NAMALWA (cell line): ENCODE data around the gene EP400.
"Not testable (repeated sequence)": the region's sequence is repeated elsewhere in the genome, so short reads cannot be mapped to it uniquely, and the experiment has no call there.

Experiments used
- DNase-seq: peaks from one replicate; pipeline ENCODE4 v3.0.0-alpha.2; 2015; ENCODE audit warnings: low spot score

Gene EP400

DNA sequence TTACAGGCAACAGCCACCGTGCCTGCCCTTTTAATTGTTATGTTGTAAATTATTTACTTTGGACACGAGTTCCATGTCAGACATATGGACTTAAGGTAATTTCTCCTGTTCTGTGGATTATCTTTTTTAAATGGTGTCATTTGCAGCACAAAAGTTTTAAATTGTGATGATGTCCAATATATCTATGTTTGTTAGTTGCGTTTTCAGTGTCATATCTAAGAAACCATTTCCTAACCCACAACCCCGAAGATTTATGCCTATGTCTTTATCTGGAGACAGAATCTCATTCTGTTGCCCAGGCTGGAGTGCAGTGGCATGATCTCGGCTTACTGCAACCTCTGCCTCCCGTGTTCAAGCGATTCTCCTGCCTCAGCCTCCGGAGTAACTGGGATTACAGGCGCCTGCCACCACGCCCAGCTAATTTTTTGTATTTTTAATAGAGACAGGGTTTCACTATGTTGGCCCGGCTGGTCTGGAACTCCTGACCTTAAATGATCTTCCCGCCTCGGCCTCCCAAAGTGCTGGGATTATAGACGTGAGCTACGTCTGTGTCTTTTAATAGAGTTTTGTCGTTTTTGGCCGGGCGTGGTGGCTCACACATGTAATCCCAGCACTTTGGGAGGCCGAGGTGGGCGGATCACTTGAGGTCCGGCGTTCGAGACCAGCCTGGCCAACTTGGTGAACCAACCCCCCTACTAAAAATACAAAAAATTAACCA lies 870 bp upstream of the EP400 start:
- DNase-seq: not testable (repeated sequence)

GRCh38 chr12:131950182-131950913 lies 606 bp downstream of the EP400 start:
- DNase-seq: peak; percentile 67

DNA sequence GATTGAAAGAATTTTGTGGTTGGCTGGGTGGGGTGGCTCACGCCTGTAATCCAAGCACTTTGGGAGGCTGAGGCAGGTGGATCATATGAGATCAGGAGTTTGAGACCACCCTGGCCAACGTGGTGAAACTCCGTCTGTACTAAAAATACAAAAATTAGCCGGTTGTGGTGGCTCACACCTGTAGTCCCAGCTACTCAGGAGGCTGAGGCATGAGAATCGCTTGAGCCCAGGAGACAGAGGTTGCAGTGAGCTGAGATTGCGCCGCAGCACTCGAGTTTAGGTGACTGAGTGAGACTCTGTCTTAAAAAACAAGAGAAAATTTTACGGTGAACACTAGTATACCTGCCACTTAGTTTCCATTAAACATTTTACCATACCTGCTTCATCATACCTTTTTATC lies 4.1 kb downstream of the EP400 start:
- not testable (repeated sequence) for DNase-seq

- not testable (repeated sequence) for DNase-seq
Observed at GRCh38 chr12:131954460-131954859, 4.7 kb downstream of the EP400 start.

DNA sequence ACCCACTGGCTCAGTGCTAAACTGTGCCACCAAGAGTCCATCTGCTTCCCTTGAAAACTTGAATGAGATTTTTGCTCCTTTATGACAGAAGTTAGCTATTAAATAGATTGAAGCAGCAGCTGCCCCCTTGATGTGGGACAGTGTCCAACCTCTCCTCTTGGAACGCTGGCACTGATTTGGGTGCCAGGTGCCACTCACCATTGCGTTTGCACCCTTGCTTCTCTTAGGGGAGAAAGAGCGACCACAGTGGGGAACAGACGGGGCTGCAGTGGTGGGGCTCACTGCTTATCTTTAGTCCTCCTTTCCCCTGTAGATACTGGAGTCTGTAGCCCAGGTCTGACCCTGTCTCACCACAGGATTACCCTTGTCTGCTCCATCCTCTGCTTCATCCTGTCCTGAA lies 9.4 kb downstream of the EP400 start:
- no peak for DNase-seq

DNA sequence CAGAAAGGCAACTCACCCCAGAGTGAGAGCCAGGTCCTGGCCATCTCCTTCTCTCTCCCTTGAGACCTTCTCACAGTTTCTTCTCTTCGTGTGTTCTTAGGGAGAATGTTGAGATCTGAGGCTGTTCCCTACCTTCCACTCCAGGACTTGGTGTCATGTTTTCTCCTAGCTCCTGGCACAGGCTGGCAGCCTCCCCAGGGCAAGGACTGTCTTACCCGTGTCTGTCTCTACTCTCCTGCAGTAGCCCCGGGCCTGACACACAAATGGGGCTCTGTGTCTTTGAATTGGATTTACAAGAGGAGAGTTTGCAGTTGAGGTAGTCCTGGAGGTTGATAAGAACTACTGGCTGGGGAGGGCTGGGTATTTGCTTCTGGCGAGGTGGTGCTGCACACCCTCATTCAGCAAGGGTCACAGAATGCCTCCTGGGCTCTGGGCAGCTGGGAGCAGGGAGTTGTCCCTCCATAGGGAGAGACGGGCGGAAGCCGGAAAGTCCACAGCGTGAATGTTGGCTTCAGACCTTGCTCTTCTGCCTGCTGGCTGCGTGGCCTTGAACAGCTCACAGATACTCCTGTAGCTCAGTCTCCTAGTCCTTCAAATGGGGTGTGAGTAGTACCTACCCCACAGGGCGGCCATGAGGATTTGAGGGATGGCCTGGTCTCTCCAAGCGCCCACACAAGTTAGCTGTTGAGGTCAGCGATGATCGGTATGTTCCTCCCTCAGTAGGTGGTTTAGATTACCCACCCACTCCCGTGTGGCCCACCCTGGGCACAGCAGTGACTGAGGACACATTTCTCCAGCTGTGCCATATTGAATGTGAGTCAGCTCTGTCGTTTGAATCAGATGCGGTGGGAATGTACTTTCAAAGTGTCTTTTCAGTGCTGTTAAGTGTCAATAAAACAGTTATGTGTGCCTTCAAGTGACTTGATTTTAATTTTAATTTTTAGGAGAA lies 10.2 kb downstream of the EP400 start:
- no peak for DNase-seq

DNA sequence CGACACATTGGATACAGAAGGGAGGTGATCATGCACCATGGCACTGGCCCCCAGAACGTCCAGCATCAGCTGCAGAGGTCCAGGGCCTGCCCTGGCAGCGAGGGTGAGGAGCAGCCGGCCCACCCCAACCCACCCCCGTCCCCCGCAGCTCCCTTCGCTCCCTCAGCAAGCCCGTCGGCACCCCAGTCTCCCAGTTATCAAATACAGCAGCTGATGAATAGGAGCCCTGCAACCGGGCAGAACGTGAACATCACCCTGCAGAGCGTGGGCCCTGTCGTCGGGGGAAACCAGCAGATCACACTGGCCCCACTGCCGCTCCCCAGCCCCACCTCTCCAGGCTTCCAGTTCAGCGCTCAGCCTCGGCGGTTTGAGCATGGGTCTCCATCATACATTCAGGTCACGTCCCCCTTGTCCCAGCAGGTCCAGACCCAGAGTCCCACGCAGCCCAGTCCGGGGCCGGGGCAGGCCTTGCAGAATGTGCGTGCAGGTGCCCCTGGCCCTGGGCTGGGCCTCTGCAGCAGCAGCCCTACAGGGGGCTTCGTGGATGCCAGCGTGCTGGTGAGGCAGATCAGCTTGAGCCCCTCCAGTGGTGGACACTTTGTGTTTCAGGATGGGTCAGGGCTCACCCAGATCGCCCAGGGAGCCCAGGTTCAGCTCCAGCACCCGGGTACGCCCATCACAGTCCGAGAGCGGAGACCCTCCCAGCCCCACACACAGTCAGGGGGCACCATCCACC lies 11.0 kb downstream of the EP400 start:
- DNase-seq: not testable (repeated sequence)

DNA sequence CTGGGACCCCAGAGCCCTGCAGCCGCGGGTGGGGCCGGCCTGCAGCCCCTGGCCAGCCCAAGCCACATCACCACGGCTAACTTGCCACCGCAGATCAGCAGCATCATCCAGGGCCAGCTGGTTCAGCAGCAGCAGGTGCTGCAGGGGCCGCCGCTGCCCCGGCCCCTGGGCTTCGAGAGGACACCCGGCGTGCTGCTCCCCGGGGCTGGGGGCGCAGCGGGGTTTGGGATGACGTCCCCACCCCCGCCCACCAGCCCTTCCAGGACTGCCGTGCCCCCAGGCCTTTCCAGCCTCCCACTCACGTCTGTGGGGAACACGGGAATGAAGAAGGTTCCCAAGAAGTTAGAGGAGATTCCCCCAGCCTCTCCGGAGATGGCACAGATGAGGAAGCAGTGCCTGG lies 11.6 kb downstream of the EP400 start:
- not testable (repeated sequence) for DNase-seq

DNA sequence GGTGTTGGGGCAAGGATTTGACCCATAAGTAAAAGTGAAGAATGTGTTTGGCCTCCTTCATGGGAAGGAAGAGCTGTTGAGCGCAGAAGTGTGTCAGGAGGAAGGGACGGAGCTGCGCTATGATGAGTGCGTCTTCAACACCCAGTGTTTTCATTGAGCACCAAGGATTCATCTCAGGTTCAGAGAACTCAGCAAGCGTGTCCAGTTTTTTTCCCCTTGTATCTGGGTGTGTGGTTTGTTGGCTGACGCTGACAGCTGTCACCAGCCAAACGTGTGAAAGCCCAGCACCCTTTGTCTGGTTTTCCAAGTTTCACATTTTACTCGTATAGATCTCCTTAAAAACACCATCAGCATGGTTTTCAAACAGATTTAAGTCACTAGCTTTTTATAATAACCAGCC lies 12.3 kb downstream of the EP400 start:
- no peak for DNase-seq

DNA sequence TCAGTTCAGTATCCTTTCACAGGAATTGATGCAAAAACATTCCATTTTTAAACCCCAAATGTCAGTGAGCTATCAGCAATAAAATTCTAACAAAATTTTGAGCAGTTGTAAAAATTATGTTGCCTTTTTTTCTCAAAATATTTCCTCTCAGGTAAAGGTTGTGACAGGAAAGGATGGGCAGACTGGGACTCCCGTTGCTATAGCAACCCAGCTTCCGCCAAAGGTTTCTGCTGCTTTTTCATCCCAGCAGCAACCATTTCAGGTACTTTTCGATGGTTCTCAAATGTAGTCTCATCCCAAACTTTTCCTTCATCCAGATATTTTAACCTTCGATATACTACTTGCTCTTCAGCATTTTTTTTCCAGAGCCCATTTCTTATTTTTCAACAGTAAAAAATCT lies 13.6 kb downstream of the EP400 start:
- DNase-seq: no peak

DNA sequence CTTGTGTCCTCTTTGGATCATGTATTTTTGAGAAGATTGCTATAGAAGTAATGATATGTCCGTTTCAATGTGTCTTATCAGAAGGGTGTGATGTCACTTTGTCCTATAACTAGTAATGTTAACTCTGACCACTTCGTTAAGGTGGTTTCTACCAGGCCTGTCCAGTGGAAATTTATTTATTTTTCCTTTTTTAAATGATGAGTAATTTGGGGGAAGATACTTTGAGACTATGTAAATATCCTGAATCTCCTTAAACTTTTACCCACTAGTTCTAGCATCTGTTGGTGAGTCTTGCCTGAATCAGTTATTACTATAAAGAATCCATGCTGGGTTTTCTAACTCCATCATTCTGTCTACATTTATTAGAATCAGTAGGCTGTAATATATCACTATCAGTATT lies 15.3 kb downstream of the EP400 start:
- no peak for DNase-seq

DNA sequence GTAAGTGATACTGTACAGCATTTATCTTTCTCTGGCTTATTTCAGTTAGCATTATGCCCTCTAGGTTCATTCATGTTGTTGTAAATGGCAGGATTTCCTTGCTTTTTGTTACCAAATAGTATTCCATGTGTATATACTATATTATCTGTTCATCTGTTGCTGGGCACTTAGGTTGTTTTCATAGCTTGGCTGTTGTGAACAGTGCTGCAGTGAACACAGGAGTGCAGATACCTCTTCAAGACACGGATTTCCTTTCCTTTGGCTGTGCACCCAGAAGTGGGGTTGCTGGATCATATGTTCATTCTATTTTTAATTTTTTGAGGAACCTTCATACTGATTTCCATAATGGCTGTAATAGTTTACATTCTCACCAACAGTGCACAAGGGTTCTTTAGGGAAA lies 21.5 kb downstream of the EP400 start:
- DNase-seq: no peak

GRCh38 chr12:131975228-131975627 lies 25.5 kb downstream of the EP400 start:
- DNase-seq: no peak

DNA sequence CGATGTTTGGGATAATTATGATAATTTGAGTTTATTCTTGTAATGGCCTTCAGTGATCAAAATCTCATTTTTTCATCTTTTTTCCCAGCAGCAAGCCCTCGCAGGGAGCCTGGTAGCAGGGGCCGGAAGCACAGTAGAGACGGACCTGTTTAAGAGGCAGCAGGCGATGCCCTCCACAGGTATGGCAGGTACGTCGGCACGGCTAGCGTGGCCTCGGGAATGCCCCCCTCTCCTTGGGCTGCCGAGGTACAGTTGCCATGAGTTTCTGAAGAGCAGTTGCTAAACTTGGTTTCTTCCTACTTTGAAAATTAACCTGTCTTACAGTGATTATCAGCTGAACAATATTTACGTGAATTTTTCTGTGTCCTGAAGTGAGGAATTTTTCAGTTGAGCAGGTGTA lies 29.9 kb downstream of the EP400 start:
- no peak for DNase-seq

- DNase-seq: peak; percentile 27
Observed at GRCh38 chr12:131980263-131980662, 30.5 kb downstream of the EP400 start.

DNA sequence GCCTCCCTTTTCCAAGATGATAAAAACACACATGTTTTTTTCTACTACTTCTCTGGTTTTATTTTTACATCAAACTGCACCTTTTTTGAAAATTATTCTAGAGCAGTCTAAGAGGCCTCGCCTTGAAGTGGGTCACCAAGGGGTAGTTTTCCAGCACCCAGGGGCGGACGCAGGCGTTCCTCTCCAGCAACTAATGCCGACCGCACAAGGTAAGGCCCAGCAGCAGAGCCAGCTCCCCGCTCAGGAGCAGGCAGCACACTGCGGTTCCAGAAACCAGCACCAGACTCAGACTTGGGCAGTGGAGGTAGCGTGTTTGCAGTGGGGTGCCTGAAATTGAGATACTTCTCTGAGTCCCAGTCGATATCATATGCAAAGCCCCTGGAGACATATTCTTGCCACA lies 31.6 kb downstream of the EP400 start:
- no peak for DNase-seq

GRCh38 chr12:131982041-131982440 lies 32.3 kb downstream of the EP400 start:
- DNase-seq: no peak

DNA sequence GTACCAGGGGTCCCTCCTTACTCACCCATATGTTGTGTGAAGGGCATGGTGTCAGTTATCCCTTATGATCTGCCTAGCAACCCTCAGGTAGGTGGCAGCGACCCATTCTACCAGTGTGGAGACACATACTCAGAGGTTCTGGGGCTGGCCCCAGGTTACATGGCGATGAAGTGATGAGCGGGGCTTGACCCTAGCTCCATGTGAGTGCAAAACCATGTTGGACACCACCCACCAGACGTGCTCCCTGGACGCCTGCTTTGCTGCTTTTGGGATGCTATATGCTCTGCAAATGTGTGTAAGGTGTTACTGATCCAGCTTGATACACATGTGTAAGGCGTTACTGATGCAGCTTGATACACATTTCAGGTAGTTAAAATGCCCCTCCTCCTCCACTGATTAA lies 33.3 kb downstream of the EP400 start:
- no peak for DNase-seq

- DNase-seq: no peak
Observed at GRCh38 chr12:131983554-131983953, 33.8 kb downstream of the EP400 start.

- no peak for DNase-seq
Observed at GRCh38 chr12:131984334-131984733, 34.6 kb downstream of the EP400 start.

DNA sequence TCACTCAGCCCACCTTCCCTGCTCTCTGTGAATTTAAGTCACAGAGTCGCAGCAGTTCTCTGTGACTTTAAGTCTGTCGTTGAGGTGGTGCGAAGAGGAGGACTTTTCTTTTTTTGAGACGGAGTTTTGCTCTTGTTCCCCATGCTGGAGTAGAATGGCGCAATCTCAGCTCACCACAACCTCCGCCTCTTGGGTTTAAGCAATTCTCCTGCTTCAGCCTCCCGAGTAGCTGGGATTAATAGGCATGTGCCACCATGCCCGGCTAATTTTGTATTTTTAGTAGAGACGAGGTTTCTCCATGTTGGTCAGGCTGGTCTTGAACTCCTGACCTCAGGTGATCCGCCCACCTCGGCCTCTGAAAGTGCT lies 35.8 kb downstream of the EP400 start:
- not testable (repeated sequence) for DNase-seq

- no peak for DNase-seq
Observed at GRCh38 chr12:131986361-131986760, 36.6 kb downstream of the EP400 start.
